HK-2 (cell line): ENCODE results near the gene LMBR1.
"Not testable (repeated sequence)": the region's sequence is repeated elsewhere in the genome, so short reads cannot be mapped to it uniquely, and the experiment has no call there.

Experiments
- DNase-seq: peaks from one replicate; pipeline ENCODE4 v3.0.0-alpha.2; 2018; ENCODE audit not compliant: unreplicated experiment

Gene LMBR1

DNA sequence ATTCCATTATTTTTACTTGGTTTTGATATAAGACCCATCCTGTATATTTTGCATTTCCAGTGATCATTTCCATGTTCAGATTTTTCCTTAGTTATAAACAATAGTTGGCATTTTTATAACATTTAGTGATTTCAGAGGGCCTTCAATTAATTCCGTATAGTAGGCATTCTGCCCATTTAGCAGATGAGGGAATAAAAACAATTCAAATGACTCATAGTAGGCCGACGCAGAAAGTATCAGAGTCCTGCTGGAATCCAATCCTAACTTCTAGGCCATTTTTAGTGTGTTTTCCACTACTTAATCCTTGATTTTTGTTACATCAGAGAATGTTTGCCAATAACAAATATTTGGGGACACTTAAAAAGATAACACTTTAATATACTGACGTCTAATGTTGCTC is 237.0 kb downstream of the LMBR1 start:
- no peak for DNase-seq

DNA sequence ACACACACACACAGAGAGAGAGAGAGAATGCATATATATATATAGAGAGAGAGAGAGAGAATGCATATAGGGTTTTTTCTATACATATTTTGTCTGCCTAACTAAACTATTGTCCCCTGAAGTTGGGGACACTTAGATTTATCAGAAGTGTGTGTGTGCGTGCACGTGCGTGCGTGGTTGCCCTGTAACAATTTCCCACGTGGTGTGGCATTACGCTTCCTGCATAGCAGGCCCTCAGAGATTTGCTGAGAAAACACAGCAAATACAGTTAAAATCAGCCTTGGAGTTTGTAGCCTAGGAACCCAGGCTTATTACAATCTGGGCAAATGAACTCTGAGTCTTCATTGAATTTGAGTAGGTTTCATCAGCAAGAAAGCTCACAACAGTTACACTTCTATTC is 237.7 kb downstream of the LMBR1 start:
- no peak for DNase-seq

DNA sequence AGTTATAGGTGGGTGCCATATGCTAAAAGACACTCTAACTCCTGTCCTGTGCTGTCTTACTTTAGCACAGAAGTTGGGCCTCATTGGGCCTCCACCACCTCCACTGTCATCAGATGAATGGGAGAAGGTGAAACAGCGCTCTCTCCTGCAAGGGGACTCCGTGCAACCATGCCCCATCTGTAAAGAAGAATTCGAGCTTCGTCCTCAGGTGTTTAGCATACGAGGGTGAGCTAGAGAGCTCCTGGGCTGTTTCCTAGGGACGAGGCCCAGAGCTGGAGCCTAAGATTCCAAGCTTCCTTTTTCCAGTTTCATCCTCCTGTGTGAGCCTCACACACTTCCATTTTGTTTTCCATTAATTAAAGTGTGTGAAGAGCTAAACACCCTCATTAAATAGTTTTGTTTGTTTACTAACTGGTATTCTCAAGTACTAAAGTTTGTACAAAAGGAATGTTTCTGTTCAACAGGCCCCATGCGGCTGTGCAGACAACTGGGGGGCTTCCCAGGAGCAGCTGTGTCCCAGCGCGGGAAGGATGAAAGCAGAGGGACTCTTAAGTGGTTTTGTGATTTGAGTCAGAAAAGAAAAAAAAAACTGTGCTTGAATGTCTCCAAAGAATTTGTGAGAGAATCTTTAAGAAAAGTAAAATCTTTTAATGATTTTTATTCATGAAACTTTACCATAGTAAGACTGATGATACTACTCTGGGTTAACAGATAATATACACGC is 238.3 kb downstream of the LMBR1 start:
- DNase-seq, result no peak

DNA sequence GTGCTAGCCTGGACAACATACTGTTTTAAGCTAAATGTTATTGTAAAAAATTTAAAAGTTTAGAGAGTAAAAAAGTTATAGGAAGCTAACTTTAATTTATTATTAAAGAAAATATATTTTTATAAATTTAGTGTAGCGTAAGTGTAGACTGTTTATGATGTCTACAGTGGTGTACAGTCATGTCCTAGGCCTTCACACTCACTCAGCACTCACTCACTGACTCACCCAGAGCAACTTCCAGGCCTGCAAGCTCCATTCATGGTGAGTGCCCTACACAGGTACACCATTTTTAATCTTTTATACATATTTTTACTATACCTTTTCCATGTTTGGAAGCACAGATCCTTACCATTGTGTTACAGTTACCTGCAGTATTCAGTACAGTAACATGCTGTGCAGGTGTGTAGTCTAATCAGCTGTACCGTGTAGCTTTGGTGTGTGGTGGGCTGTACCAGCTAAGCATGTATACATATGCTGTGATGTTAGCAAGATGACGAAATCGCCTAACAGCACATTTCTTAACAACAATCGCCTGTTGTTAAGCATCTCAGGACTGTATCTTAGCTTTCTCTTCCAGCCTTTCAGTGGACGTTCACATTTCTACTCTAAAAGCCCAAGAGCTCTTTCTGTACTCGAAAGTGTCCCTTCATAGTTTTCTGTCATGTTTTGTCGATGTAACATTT is 240.0 kb downstream of the LMBR1 start:
- DNase-seq, result no peak

DNA sequence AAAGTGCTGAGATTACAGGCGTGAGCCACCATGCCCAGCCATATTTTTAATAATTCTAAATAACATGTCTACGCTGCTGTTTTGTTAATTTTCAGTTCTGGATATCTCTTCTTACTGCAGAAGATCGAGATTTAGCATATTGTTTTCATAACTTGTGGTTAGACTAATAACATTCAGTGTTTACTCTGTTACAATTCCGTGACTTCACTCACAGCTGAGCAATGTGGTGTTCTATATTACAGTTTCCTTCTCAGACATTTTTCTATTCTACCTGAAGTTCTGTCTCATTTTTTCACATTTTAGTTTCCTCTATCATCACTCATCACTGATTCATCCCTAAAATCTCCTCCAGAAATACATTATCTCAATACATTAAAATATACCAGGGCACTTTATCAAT is 241.5 kb downstream of the LMBR1 start:
- DNase-seq, result no peak

DNA sequence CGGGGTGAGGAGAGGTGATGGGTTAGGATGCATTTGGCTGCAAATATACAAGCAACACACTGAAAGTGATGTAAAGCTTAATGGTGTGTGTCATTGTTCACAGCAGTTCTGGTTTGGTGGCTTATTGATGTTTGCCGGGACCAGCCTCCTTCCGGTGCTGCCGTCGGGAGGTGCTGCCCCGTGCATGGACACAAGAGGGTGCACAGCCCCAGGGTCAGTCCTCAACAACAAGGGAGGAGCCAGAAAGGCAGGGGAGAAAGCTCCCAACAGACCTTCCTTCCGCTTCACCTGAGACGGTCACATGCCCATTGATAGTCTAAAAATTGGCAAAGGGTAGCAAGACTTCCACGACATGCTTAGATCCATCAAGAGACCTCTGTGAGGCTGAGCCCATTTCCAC is 242.9 kb downstream of the LMBR1 start:
- DNase-seq, result peak; percentile 20

DNA sequence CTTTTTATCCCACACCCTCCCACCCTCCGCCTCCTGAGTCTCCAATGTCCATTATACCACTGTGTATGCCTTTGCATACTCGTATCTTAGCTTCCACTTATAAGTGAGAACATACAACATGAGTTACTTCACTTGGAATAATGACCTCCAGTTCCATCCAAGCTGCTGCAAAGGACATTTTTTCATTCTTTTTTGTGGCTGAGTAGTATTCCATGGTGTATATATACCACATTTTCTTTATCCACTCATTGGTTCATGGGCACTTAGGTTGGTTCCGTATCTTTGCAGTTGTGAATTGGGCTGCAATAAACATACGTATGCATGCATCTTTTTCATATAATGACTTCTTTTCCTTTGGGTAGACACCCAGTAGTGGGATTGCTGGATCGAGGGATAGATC is 245.7 kb downstream of the LMBR1 start:
- not testable (repeated sequence) for DNase-seq

DNA sequence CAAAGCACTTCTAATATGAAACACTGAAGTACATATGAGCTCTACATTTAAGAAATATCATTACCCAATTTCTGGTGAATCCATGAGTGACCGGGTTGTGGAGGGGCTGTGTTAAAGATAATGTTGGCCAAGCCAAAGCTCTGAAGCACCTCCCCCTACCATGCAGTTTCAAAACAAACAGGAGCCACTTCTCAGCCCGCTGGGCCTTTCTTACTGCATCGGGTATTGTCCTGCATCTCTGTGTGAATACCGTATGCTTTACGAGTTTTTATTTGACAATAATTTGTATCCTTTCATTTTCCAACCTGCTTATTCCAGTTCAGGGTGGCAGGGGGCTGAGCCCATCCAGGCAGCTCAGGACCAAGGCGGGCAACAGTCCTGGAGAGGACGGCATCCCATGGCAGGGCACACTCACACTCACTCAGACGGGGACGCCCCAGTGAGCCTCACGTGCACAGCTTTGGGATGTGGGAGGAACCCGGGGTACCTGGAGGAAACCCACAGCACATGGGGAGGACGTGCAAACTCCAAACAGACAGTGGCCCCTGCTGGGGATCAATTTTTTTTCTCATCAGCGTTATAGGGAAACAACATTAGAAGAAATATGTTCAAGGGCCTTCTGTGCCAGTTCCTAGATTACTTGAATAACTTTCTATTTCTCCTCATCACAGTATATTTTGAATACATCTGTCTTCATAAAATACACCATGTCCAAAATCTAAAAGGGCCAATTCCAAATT is 250.5 kb downstream of the LMBR1 start:
- no peak for DNase-seq

DNA sequence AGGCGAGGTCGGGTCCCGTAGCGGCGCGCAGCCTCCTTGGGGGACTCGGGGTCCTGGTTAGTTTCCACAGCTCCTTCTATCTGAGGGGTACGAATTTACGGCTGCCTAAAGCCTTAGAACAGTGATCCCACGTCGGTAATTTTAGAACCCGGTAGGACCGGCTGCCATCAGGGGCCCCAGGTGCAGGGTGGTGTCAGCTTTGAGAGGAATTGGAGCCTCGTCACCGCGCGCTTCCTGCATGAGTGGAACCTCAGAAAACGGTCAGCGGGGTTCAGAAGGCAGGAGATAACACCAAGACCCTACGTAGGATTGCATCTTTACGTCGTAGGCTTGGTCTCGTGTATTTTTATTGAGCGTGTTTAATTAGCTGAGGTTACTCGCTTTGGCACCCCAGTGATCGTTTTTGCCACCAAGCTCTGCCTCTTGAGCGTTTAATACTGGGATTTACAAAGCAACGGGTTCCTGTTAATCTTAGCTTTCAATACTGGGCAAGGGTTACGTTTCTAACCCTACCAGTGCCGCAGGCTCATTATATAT is 252.0 kb downstream of the LMBR1 start:
- DNase-seq, result peak; percentile 68

DNA sequence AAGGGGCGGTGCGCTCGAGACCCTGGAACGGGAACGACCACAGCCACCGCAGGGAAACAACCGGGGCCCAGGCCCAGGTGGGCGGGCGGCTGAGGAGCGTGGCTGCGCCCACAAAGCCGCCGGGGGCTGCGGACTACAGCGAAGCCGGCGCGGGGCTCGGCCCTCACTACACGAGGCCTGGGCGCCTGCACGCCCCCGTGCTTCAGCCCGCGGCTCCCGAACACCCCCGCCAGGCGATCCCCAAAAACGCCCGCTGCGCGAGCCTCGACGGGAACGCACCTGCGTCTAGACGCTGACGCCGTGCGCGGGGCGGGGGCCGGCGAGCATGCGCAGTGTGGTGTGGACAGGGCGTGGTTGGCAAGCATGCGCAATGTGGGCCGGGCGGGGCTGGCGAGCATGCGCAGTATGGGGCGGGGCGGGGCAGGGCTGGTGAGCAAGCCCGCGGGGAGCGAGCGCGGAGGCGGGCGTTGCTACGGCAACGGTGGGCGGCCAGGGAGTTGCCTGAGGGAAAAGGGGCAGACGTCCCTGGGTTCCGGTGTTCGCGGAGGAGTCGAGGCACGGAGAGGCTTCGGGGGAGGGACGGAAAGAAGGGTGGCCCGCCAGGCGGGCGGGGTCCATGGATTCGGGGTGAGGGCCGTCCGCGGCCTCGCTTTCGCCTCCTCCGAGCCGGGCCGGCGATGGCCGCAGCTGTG is 252.6 kb downstream of the LMBR1 start, which contains the start of gene RNF32:
RNF32 (plus strand) TSS at position 518 of the 692 bp plus-strand sequence. CDS start 3,104 bp downstream, outside the sequence.
- peak; percentile 100 for DNase-seq

DNA sequence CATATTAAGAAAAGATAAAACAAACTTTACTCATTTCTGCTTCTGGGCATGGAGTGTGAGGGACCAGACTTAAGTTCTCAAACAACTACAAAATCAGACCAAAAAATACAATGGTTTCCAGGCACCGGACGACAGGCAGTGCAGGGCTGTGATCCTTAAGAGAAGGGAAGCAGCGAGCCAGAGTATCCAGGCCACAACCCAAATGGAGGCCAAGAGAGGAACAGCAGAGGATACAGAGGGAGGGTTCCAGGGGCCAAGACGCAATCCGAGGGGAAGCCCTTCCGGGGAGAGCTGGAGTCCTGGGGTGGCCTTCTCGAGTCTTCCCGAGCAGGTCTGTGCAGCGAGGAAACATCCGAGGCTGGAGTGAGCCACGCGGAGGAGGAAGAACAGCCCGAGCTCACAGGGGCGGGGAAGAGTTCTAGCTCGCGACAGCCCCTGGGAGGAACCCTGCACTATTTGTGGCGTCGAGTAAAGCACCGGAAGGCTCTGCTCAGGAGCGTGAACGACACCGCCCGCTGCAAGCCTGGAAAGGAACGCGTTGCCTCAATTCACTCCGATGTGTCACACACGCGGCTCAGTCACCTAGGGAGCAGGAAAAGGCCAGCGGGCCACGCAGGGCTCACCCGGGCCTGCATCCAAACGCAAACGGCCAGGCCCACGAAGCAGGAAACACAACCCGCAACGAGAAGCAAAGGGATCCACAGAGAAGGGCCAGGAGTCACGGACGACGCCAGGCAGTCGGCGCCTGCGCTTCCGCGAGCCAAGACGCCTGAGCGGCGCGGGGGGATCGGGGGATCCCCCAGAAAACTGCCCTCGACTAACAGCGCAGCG is 253.3 kb downstream of the LMBR1 start:
- peak; percentile 92 for DNase-seq

DNA sequence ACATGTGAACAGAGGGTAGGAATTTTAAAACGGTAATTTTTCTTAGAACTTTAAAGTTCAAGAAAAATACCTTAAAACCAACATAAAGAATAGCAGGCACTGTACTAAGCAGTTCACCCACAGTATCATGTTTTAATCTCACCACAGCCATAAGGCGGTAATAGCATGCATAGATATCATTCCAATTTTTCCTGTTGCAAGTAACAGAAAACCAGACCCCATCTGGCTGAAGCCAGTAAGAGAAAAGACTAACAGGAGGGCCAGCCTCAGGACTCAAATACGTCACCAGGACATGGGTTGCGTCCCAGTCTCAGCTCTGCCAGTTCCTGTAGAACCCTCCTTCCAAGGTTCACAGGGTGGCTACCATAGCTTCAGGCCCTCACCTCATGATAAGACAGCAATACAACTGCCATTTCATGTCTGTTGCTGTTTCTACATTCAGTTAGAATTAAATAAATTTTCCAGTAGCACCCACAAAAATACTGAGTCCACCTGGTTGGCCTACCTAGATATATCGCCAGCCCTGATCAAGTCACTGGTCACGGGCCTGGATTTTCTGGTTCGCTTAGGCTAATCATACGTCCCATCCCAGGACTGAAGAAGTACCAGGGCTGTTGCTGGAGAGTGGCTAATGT is 254.4 kb downstream of the LMBR1 start:
- DNase-seq, result no peak

DNA sequence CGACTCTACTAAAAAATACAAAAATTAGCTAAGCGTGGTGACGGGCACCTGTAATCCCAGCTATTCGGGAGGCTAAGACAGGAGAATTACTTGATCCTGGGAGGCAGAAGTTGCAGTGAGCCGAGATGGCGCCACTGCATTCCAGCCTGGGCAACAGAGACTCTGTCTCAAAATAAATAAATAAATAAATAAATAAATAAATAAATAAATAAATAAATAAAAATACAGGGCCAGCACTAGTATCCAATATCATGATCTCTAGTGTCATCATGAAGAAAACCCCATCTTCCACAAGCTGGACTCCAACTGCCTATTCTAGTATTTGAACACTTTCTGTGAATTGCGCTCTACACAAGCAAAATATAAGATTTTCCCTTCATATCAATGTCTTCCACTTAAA is 255.9 kb downstream of the LMBR1 start:
- DNase-seq, result not testable (repeated sequence)

DNA sequence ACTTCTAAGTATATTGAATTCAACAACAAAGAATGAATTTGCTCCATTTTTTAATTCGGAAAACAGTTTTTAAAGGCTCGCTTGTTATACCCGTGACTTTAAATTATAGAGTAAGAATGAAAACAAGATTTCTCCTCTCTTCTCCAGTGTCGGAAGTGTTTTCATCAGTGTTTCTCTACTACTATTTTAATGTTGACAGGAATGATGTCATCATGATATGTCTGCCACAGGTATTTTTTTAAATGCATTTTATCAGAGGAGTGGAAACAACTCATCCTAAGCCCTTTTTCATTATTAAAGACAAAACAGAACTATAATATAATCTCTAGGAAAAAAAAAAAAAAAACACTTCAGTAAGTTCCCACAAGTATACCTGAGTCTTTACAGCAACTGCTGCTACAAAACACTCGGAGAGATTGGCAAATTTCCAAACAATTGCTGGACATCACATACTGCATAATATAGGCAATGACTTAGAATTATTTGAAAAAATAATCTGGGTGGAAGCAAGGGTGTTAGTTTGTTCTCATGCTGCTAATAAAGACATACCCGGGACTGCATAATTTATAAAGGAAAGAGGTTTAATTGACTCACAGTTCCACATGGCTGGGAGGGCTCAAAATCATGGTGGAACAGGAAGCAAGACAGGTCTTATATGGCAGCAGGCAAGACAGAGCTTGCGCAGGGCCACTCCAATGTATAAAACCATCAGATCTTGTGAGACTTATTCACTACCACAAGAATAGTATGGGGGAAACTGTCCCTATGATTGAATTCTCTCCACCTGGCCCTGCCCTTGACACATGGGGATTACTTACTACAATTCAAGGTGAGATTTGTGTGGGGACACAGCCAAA is 257.2 kb downstream of the LMBR1 start:
- no peak for DNase-seq

DNA sequence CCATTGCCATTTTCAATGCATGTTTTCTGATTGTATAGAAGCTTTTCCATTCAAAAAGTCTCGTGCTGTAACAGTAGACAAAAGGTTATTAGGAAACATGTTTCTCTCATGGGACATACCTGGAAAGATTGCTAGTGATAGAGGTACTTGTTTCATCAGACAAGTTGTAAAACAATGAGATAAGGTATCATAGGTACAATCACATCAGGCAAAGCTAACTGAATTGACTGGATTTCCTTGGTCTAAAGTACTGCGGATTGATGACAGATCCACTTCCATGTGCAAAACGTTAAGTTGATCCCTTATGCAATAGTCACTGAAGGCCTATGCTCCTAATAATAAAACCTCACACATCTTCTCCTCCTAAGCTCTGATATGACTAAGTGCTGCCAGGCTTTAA is 258.9 kb downstream of the LMBR1 start:
- no peak for DNase-seq

DNA sequence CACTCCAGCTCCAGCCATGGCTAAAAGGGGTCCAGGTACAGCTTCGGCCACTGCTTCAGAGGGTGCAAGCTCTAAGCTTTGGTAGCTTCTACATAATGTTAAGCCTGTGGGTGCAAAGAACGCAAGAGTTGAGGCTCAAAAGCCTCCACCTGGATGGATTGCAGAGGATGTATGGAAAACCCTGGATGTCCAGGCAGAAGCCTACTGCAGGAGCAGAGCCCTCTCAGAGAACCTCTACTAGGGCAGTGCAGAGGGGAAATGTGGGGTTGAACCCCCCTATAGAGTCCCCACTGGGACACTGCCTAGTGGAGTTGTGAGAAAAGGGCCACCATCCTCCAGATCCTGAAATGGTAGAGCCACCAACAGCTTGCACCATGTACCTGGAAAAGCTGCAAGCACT is 263.1 kb downstream of the LMBR1 start:
- DNase-seq, result no peak

DNA sequence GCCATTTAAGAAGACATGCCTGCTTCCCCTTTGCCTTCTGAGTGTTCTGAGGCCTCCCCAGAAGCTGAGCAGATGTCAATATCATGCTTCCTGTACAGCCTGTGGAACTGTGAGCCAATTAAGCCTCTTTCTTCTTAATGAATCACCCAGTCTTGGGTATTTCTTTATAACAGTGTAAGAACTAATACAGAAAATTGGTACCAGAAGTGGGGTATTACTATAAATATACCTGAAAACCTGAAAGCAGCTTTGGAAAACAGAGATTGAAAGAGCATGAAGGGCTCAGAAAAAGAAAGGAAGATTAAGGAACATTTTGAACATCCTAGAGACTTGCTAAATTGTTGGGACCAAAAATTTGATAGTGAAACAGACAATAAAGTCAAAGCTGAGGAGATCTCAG is 264.4 kb downstream of the LMBR1 start:
- no peak for DNase-seq
